NK-92 (cell line): Measurements from ENCODE around the gene CGB1.

ENCODE experiments used
- DNase-seq: peaks from one replicate; lab custom pipeline; 2025; ENCODE audit not compliant: unreplicated experiment; lab: John Stamatoyannopoulos, UW

CGB1 gene

DNA sequence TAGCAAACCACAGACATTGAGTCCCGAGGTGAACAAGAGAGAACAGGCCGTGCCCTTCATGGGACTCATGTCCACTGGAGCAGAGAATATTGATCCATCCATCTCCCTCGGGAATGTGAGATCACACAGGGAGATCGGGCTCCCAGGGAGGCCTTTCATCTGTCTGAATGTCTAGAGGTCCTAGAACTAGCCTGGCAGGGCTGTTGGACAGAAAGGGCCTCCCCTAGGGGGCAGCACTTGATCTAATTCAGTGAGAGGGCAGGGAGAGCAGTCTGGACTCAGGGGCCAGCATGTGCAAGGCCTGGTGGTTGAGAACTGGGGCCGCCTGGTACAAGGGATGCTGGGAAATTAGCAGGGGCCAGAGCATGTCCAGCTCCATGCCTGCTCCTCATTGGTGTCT lies 38.7 kb downstream of the CGB1 start:
- DNase-seq: no peak

DNA sequence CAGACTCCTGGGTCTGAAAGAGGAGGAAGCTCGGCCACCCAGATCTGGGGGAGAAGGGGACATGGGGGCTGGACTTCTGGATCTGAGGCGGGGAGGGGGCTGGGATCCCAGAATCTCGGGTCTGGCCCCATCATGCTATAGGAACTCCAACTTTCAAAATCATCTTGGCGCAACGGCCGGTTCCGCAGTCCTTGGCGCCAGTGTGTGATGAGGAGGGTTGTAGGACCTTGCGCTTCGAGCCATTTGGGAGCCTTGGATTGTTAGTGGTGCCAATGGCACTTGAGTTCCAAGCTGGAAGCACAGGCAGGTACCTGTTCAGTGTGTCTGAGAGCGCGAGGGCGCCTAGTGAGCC lies 42.7 kb downstream of the CGB1 start:
- no peak for DNase-seq

DNA sequence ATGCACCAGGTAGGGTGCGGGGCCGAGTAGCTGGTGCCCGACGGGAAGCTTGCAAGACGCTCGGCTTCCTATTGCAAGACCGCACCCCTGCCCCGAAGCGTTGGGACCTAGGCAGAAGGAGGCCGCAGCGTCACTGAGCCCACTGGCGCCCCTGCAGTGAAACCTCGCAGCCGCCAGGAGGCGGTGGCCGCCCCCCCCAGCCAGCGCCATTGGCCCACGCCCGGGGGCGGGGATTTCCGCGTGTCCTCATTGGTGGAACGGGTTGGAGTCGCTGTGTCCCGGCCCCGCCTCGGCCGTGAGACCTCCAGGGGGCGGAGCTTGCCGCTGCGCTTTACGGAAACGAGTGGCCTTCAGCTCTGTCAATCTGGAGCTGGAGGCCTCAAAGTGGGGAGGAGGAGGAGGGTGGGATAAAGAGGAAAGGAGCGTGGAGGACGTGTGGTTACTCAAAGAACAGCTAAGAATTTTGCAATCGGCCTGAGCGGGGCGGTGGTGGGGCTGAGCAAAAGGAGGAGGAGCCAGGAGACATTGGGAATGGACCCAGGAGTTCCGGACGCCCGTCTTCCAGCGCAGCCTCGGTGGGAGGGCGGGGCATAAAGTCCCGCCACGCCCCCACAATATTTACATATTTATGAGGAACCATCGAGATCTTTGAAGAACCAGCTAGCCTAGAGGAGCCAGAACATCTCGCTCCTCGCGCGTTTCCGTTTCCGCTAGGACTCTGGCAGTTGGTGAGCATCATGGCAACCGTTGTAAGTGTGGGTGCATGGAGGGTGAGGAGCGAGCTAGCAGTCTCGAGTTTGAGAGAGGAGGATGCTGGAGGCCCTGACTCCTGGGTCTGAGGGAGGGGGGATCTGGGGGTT lies 43.3 kb downstream of the CGB1 start, which contains the start of the genes GYS1 and RUVBL2:
GYS1 (minus strand) TSS at position 135 of the 860 bp plus-strand sequence. CDS start 197 bp downstream, outside the sequence.
RUVBL2 (plus strand) TSS at position 713 of the 860 bp plus-strand sequence; CDS start at position 738, 25 bp downstream.
- DNase-seq: peak; percentile 93

DNA sequence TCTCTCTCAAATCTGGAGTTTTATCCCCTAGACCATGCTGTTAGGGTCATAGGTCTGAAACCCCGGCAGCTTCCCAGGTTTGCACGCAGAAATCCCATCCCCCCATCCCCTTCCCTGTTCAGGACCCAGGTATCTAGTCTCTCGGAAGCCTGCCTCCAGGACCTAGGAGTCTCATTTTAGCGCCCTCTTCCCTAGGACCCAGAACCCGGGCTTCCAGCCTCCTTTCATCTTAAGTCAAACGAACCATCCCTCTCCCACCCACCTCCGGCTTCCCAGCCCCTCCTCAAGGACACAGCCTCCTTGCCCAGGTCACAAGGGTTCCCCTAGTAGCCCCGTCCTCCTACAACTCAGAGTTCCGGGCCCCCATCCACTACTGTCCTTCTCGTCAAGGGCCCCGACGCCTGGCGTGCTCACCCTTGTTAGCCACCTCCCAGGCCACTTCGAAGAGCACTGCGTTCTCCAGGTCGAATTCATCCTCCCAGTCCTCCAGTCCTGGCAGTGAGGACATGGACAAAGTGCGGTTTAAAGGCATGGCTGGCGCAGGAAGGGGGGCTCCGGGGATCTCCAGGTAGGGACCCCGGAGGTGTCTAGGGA lies 44.0 kb downstream of the CGB1 start:
- no peak for DNase-seq

DNA sequence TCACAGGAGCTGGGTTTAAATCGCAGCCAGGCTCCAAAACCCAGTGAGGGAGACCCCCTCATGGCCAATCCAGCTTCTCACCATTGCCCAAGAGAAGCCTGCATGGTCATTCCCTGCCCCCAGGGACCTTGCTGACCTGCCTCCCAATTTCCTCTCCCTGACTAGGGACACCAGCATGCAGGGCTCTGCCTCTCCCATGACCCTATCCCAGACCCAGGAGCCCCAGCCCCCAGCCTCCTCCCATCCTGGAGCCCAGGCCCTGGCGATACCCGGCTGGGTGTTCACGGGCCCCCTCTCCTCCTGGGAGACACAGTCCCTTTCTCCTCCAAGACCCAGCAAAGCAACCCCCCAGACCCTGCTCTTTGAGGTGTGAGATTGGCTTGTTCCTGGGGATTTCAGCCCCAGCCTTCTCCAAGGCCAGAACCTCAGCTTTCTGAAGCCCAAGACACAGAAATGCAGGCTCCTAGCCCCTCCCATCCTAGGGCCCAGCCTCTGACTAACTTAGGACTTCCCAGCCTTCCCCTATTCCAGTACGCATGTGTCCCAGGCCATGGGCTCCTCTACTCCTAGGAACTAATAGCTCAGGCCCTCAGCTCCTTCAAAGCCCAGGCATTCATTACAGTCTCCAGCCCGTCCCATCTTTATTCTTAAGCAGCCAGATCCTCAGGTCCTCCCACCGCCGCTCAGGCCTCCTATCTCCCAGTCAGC lies 44.7 kb downstream of the CGB1 start:
- no peak for DNase-seq

DNA sequence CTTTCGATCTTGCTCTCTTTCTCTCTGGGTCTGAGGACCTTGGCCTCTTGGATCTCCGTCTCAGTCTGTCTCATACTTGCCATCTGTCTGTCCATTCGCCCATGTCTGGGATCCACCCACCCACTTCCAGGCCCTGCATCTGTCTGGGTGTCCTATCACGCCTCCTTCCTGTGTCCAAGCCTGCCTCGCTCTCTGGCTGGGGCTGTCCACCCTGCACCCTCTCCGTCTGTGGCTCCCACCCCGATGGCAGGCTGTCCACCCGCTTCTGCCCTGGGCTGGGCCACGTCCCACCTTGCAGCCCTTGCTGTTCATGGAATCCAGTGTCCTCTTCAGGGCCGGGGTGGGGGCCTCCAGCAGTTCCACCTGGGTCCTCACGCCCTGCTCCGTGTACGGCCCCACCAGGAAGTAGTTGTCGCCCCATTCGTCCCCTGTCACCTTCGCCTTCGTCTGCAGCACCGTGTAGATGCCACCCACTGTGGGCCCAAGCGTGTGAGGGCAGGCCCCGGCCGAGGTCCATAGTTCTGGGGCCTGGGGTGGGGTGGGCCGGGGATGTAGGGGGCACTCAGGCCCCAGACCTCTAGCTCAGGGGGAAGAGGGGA lies 45.6 kb downstream of the CGB1 start:
- no peak for DNase-seq

DNA sequence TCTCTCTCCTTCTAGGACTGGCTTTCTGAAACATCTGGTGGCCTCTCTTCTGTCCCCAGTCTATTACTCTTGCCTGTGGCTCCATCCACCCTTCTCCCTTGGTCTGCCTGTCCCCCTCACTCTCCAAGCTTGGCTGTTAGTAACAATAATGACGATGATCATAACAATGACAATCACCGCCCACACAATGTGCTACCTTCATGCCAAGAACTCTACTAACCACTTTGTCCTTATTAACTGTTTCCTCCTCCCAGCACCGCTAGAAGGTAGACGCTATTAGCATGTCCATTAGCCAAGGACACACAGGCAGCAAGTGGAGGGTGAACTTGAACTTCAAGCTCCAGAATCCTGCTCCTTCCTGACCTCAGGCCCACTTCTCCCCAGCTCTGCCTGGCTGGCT lies 46.3 kb downstream of the CGB1 start:
- no peak for DNase-seq

DNA sequence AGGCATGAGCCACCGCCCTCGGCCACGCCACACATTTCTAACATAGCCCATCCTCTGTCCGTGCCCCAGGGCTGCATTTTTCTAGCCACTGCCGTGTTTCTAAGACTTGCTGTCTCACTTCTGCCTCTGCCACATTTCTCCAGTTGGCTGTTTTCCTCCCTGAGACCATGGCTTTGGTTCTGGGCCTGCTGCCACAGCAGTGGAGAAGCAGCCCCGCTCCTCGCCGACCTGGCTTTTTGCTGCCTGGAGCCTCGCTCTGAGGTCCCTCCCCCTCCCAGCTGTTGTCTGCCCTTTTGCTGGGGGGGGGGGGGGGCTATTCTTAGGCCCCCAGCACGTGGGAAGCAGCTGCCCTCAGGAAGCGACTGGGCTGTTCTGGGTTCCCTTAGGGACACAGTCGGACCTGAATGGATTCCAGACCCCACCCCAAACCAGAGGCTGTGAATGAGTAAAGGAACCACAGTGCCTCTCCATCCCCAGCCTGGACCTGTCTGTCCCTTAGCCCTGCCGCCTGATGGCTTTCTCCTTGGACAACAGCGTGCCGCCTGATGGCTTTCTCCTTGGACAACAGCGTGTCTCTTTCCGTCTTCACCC lies 46.9 kb downstream of the CGB1 start:
- DNase-seq: no peak

DNA sequence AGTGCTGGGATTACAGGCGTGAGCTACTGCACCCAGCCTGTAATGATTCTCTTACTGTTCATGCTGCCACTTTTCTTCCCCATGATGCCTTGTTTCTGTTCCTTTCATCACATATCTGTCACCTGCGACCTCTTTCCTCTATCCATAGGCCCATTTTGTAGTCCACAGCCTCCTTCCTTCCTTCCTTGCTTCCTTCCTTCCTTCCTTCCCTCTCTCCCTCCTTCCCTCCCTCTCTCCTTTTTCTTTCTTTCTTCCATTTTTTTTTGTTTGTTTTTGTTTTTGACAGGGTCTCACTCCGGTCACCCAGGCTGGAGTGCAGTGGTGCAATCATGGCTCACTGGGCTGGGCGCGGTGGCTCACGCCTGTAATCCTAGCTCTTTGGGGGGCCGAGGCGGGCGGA lies 47.8 kb downstream of the CGB1 start:
- DNase-seq: no peak

DNA sequence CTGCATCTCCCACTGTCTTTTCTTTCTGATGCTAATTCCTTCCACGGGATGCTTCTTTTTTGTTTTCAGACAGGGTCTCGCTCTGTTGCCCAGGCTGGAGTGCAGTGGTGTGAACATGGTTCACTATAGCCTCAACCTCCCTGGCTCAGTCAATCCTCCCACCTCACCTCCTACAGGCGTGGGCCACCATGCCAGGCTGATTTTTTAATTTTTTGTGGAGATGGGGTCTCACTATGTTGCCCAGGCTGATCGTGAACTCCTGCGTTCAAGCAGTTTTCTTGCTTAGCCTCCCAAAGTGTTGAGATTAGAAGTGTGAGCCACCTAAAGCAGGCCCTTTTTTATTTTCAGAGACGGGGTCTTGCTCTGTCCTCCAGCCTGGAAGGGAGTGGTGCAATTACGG lies 48.4 kb downstream of the CGB1 start:
- no peak for DNase-seq

DNA sequence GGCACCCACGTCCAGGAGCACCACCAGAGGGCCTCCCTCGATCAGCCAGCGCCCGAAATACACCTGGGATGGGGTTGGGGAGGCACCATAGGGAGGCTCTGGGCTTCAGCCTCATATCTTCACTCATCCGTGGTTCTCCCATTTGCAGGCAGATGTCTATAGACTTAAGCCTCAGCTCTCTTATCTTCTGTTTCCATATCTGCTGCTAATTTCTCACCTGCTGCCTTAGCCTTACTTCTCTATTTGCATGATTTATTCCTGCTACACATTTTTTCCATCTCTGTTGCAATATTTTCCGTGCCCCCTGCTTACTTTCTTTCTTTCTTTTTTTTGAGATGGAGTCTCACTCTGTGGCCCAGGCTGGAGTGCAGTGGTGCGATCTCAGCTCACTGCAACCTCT lies 49.4 kb downstream of the CGB1 start:
- DNase-seq: no peak

DNA sequence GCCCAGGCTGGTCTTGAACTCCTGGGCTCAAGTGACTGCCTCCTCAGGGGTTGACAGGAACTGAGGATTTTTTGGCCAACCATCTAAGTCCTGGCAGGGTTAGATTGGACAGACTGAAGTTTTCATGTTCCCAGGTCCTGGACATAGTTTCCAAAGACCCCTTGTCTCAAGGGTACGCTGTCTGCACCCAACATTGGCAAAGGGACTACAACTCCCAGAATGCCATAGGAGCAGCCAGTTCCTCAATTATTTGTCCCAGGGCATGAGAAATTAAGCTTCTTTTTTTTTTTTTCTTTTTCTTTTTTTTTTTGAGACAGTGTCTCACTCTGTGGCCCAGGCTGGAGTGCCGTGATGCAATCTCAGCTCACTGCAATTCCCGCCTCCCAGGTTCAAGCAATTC lies 50.5 kb downstream of the CGB1 start:
- no peak for DNase-seq

DNA sequence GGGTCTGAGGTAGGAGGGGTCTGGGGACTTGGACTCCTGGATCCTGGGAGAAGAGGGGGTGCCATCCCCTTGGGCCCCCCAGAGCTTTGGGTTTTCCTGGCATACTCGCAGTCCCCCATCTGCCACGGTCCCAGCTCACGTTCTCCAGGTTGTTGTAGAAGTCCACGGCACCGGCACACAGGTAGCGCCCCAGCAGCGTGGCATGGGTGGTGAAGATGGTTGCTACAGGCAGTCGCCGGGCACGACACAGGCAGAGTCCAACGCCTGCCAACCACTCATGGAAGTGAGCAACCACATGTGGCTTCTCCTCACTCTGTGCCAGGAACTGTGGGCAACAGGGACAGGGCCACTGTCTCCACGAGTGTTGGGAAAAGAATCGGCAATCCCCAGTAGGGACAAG lies 51.0 kb downstream of the CGB1 start:
- DNase-seq: no peak
